NCI-H2107 treated with DMSO at 0.1 percent for 48 hours (cell line): ENCODE results near the gene FAM219A.
"Not testable (repeated sequence)": the region's sequence is repeated elsewhere in the genome, so short reads cannot be mapped to it uniquely, and the experiment has no call there.

Experiments used
- DNase-seq: peaks from one replicate; lab custom pipeline; 2025; ENCODE audit not compliant: unreplicated experiment; lab: John Stamatoyannopoulos, UW

The FAM219A gene

GRCh38 chr9:34446468-34446891 is 11.9 kb downstream of the FAM219A start:
- DNase-seq: no peak

- DNase-seq: no peak
Measured at GRCh38 chr9:34443976-34444375, 14.4 kb downstream of the FAM219A start.

- DNase-seq: no peak
Measured at GRCh38 chr9:34443533-34443932, 14.8 kb downstream of the FAM219A start.

GRCh38 chr9:34442770-34443169 is 15.6 kb downstream of the FAM219A start:
- DNase-seq: no peak

GRCh38 chr9:34440017-34440416 is 18.4 kb downstream of the FAM219A start:
- DNase-seq: no peak

GRCh38 chr9:34438465-34438864 is 19.9 kb downstream of the FAM219A start:
- DNase-seq: not testable (repeated sequence)

- DNase-seq: not testable (repeated sequence)
Measured at GRCh38 chr9:34437926-34438307, 20.5 kb downstream of the FAM219A start.

GRCh38 chr9:34437006-34437925 is 21.1 kb downstream of the FAM219A start:
- peak; percentile 85 for DNase-seq

GRCh38 chr9:34431667-34432066 is 26.7 kb downstream of the FAM219A start:
- no peak for DNase-seq

GRCh38 chr9:34430843-34431437 is 27.4 kb downstream of the FAM219A start:
- peak; percentile 86 for DNase-seq

GRCh38 chr9:34428325-34428958 is 29.9 kb downstream of the FAM219A start:
- DNase-seq: no peak

GRCh38 chr9:34426347-34427074 is 31.9 kb downstream of the FAM219A start:
- DNase-seq: no peak

- no peak for DNase-seq
Measured at GRCh38 chr9:34419716-34420504, 38.5 kb downstream of the FAM219A start.

- DNase-seq: peak; percentile 92
Measured at GRCh38 chr9:34417734-34418133, 40.6 kb downstream of the FAM219A start.

- DNase-seq: no peak
Measured at GRCh38 chr9:34413231-34413852, 45.0 kb downstream of the FAM219A start.

GRCh38 chr9:34412336-34412735 is 46.0 kb downstream of the FAM219A start:
- no peak for DNase-seq

GRCh38 chr9:34409154-34409553 is 49.2 kb downstream of the FAM219A start:
- DNase-seq: no peak

GRCh38 chr9:34408173-34408572 is 50.2 kb downstream of the FAM219A start:
- no peak for DNase-seq

- no peak for DNase-seq
Measured at GRCh38 chr9:34406219-34406618, 52.2 kb downstream of the FAM219A start.

GRCh38 chr9:34405719-34406118 is 52.7 kb downstream of the FAM219A start:
- DNase-seq: no peak
